Measurements from ENCODE around the gene MCUB.
"Not testable (repeated sequence)": the region's sequence is repeated elsewhere in the genome, so short reads cannot be mapped to it uniquely, and the experiment has no call there.

MCUB gene, protein sequence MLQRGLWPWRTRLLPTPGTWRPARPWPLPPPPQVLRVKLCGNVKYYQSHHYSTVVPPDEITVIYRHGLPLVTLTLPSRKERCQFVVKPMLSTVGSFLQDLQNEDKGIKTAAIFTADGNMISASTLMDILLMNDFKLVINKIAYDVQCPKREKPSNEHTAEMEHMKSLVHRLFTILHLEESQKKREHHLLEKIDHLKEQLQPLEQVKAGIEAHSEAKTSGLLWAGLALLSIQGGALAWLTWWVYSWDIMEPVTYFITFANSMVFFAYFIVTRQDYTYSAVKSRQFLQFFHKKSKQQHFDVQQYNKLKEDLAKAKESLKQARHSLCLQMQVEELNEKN

DNA sequence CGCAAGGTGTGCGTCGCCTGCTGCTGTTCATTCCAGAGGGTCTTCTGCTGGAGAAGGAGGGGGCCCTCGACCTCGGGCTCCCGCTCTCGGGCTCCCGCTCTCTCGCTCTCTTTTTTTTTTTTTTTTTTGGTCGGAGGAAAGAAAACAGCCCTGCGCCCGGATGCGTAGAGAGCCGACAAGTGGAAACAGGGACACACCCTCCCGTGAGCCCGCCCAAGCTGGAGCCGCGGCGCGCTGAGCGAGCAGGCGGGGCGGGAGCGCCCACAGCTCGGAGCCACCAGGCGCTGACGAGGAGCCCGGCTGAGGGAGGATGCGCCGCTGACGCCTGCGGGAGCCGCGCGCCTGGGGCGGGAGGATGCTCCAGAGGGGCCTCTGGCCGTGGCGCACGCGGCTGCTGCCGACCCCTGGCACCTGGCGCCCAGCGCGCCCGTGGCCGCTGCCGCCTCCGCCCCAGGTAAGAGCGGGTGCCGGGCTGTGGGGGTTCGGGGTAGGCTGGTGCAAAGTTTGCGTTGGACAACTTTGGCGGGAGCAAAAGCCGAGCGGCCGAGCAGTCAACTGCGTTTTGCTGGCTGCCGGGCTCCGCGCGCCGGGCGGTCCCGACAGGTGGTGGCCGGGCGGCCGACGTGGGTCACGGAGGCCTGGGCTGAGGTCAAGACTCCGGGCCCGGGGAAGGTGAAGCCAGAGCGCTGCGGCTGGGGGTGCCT lies at the start of gene MCUB:
Gene MCUB (plus strand): TSS at position 264 of the 704 bp plus-strand sequence. CDS start 92 bp downstream, at position 356.
- peak; percentile 84 to 94 (median 92) for DNase-seq

DNA sequence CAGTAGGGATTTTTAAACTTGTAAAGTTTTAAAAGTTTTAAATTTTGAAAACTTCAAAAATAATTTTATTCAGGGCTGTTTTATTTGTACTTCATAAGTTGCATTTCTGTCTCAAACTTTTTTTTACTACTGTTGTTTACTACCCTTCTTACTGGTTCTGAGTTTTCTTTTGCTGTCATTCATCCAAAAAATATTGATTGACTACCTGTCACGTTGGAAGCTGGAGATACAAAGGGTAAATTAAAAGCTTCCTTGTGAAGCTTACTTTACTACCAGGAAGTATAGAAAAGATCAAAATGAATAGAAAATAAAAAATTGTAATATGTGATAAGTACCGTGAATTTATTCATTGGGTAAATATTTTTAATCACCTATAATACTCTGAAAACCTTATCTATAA lies 49.4 kb upstream of the MCUB start:
- no peak for DNase-seq

DNA sequence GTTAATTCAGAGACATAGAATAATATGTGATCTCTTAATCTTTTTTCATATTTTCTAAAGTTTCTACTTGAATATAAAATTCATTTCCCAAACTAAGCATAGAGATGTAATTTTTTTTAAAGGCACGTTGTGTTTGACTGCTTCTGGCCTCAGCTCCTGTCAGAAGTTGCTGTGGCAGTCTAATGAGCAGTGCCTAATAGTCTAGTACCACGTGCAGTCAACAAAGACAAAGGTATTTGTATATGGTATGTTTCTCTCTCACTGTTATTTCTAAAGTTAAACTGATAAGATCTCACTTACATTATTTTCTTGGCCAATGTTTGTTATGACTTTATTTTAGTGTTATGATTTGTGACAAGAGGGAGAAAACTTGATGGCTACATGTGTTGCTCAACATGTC lies 48.6 kb upstream of the MCUB start:
- DNase-seq, result no peak

DNA sequence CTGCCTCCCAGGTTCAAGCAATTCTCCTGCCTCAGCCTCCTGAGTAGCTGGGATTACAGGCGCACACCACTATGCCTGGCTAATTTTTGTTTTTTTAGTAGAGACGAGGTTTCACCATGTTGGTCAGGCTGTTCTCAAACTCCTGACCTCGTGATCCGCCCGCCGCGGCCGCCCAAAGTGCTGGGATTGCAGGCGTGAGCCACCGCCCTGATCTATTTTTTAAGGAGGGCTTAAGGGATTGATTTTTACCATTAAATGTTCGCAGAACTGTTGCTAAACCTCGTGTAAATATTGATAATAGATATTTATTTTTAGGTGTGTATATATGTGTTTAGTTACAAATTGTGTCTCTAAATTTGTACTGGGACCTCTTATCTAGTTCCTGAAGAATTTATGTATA lies 46.7 kb upstream of the MCUB start:
- not testable (repeated sequence) for DNase-seq

DNA sequence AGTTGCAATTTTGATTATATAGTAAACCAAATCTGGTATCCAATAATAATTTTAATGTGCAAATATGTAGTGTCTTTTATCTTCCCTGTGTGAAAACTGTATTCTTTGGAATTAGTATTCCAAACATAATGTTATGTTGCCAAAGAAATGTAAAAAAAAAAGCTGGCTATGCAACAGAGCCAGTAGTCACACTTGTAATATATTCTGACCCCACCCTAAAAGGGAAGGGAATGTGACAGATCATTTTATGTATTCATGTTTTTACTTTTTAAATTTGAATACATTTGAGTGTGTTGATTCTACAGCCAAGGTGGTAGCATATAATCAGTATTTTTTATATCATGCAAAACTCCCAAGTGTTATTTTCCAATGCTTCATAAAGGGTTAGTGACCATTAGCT lies 27.9 kb upstream of the MCUB start:
- no peak for DNase-seq

DNA sequence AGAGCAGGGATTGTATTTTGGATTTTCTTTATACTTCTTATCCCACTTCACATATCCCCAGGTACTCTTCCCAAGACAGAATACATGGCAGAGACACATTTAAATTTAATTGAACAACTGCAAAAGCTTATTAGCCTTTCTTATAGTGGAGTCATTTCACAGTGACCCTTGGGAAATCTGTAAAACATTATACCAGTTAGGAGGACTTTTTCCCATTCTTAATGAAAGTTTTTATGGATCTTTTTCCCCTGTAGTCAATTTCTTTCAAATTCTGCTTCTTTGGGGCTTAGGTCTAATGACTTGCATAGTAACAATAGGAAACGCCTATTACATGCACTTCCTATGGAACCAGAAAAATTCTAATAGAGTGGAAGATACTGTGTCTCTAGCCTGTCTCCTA lies 14.6 kb upstream of the MCUB start:
- no peak for DNase-seq

DNA sequence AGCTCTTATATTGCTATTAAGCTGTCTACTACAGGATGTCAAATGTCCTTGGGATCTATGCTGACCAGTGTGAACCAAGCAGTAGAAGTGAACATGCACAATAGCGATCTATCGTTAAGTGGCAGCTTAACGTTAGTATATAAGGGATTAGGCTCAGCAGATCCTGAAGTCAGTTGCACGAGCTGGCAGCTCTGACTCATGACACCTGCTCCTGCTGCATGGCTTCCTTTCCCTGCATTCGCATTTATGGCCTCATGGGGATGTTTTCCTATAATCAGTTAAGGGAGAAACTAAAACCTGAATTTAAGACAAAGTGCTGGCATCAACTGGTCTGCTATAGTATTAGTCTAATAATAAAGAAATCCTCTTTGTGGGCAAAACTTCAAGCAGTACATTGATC lies 12.7 kb upstream of the MCUB start:
- no peak for DNase-seq

DNA sequence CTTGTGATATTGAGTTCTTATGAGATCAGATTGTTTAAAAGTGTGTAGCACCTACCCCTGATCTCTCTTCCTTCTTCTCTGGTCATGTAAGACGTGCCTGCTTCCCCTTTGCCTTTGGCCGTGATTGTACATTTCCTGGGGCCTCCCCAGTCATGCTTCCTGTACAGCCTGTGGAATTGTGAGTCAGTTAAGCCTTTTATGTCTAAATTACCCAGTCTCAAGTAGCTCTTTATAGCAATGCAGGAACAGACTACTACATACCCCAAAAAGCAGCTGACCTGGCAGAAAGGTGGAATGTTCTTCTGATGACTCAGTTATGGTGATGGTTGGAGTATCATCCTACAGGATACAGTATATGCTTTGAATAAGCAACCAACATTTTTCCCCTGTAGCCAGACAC lies 11.4 kb upstream of the MCUB start:
- DNase-seq, result no peak

DNA sequence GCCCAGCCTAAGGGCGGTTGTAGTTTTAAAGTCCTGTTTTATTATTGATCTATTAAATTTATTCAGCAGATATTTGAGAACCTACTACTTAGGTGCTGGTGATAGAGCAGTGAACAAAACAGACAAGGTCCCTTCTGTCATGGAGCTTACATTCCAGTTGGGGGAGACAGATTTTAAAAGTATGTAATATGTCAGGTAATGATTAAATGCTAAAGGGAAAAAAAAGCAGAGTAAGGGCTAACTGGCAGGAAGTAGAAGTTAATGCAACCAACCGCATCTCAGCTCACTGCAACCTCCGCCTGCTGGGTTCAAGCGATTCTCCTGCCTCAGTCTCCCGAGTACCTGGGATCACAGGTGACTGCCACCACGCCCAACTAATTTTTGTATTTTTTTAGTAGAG lies 7.8 kb upstream of the MCUB start:
- no peak for DNase-seq

DNA sequence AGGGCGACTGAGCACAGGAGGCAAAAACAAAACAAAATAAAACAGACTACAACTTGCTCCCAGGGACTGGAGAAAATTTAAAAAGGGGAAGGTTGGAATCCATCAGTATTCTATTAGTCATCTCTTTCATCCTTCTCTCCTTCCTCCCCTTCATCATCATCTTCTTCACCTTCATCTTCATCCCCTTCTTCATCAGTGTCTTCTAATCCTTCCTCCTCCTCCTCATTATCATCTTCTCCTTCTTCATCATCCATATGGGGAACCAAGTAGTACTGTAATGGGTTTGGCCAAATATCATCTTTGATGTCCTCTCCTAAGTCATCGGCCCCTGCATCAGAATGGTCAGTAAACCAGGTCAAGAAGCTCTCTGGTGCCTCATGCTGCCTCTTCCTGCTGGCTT lies 6.9 kb upstream of the MCUB start:
- no peak for DNase-seq

DNA sequence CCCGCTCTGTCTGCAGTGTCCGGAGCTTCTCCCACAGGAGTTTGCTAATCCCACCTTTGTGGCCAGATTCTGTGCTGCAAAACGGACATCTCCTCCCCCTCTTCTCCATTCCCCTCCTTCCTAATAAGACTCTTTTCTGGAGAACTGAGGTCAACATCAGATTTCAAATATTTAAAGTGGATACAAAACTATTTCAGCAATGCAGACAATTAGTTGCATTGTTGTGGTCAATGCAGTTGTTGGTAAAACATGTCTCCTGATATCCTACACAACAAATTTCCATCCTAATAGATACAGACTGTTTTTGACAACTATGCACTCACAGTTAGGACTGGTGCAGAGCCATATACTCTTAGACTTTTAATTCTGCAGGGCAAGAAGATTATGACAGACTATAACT lies 5.1 kb upstream of the MCUB start:
- no peak for DNase-seq

DNA sequence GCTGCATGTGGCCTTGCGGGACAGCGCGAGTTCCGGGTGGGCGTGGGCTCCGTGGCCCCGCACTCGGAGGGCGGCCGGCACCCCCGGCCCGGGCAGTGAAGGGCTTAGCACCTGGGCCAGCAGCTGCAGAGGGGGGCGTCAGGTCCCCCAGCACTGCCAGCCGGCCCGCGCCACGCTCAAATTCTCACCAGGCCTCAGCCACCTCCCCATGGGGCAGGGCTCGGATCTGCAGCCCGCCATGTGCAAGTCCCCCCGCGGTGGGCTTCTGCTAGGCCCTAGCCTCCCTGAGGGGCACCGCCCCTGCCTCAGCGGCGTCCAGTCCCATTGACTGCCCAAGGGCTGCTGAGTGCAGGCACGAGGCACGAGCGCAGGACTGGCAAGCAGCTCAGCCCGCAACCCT lies 2.6 kb upstream of the MCUB start:
- no peak for DNase-seq

DNA sequence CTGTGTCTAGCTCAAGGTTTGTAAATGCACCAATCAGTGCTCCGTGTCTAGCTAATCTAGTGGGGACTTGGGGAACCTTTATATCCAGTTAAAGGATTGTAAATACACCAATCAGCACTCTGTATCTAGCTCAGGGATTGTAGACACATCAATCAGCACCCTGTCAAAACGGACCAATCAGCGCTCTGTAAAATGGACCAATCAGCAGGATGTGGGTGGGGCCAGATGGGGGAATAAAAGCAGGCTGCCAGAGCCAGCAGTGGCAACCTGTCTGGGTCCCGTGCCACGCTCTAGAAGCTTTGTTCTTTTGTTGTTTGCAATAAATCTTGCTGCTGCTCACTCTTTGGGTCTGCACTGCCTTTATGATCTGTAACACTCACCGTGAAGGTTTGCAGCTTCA lies 2.0 kb upstream of the MCUB start:
- peak in 4 of 6 experiments; percentile 3 to 12 (median 6) for DNase-seq

DNA sequence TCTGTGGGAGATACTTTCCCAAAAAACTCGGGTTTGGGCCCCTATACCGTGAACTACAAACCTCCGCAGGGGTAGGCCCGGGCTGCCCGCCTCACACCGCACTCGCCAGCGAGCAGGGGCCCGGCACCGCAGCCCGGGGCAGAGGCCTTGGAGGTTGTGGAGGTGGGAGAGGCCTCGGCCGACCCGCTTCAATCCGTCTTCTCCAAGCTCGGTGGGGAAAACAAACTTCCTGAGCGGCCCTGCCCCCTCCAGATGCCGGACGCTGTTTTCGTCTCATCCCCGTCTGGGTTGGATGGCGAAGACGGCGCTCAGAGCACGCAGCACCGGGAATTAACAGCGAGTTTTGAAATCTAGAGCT lies 442 bp upstream of the MCUB start:
- DNase-seq, result peak in 3 of 6 experiments; percentile 46 to 78 (median 60)

DNA sequence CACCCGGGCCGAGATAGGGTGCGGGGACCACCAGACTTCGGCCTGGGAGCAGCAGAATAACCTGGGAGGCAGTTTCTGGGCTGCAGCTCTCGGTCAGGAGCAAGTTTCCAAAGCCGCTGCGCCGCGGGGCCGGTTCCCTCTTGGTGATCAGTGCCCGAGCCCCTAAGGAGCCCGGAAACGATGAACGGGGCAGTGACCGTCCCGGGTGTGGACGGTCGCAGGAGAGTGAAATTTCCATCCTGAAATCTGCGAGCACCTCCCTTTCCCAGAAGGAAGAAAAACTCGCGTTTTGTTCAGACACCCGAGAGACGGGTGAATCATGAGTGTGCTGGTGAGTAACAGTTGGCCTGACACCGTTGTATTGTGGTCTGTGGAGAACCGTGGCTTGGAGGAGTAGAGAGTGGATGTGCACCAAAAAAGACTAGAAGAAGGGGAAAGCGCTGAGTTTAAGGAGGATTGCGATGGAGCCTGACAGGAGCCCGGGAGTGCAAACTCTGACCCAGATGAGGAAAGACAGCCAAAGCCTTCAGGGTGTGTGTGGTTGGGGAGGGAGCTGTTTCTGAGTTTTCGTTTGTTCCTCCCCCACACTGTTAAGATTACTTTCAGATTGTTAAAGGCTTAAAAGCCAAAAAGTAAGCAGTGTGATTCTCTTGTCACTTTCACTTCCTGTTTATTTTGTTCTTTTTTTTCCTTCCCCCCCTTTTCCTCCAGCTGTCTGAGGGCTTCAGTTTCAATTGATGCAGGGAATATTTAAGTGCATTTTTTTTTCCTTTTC lies 828 bp downstream of the MCUB start:
- DNase-seq, result peak; percentile 47 to 81 (median 72)

DNA sequence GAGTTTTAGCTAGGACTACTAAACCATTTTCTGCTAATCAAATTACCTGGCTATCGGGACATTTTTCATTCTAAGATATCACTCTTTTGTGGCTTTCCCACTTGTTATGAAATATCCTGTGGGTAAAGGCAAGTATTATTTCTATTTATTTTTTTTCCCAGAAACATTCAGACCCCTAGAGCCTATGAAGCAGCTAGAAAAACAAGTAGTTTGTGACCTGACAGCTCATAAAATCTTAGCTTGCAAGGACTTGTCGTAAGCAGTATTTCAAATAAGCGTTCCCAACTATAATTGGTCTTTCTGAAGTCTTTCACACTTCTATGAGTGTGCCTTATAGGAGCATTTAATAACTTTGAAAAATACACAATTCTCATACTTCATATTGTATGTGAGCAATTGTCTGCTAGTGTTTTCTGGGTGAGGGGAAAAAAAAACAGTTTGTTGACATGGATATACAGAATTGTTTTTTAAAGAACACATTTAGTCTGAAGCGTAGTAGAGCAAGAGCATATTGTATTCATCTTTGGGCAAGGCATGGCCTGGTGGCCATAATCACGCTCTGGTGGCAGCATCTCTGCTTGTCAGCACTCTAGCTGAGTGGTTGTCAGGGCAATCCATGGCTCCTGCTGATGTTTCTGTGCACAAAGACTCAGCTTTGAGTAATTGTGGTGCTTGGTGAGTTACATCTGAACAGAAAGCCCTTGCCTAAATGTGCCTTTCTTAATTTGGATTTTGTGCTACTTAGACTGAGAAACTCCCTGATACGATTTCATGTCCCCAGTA lies 2.6 kb downstream of the MCUB start:
- DNase-seq, result no peak

DNA sequence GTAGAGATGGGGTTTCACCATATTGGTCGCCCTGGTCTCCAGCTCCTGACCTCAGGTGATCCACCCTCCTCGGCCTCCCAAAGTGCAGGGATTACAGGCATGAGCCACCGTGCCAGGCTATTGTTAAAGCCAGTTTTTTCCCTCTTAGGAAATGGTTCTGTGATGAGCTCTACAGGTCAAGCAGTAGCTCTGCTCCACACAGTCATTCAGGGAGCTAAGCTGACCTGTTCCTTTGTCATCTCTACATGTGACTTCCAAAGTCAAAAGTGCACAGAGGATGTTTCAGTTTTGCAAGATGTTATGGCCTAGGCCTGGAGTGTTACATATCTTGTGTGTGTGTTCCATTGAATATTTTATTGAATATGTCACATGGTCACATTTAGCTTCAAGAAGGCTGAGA lies 11.4 kb downstream of the MCUB start:
- DNase-seq, result no peak

DNA sequence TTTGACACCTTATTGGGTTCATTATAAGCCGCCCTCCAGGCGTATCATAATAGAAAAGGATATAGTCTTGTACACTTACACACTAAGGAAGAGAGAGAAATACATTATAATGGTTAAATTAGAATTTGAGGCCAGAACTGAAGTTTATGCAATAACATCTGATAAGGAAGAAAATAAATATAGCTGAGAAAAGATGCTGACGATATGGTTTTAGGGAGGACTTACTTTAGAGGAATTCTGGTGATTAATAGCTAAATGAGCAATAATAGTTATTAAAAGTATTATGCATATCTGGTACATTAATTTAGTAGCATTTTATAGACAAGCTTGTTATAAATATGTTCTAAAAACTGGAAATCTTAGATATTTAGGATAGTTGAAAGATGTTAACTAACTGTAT lies 12.1 kb downstream of the MCUB start:
- no peak for DNase-seq

DNA sequence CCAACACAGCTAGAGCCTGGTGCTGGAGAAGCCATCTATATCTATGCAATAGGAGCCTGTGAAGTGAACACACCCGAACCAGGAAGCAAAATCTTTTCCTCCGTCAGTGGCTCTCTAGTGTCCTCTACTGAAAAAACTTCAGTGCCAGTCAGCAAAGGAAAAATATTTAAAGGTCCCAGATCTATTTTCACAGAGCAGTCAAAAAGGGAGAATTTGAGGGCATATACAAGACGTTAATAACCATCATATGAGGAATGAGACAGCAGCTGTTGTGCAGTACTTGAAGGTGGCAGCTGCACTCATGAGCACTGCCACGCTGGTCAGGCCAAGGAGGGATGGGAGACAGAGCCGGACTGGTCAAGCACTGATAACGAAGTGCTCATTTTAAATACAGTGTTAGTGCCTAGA lies 14.4 kb downstream of the MCUB start:
- peak in 5 of 6 experiments; percentile 4 to 54 (median 7) for DNase-seq

DNA sequence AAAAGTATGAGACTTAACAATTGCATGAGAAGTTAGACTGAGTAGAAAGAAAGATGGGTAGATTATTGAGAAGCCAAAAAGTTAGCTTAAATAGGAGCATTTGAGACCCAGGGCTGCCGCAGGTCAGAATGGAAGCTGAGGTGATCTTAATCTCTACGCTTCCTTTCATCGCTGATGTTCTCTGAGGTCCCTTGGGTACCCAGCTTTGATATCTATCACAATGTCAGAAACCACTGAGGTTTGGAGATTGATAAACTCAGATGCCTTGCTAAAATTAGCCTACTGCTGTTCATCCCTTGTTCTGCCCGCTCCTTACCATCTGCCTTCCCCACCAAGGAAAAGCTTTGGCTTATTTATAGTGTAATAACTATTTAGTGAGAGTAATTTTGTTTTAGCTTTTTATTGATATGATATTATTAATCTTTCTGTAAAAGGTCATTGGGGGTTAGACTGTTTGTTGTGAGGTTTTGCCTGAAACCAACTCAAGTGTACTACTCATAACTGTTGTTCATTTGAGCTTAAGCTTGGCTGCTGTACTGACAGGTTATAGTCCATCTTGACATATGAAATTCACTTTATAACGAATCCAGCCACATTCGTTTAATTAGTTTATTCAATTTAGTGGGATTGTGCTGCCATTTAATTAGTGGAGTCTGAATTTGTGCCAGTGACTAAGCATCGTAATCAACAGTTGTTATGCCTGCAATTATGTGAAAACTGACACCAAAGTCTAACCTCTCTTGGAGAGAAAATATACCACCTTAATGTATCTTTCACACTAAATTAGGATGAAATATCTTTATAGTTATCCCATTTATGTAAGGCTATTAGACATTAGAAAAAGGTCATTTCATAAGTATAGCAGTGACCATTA lies 15.1 kb downstream of the MCUB start:
- no peak for DNase-seq

DNA sequence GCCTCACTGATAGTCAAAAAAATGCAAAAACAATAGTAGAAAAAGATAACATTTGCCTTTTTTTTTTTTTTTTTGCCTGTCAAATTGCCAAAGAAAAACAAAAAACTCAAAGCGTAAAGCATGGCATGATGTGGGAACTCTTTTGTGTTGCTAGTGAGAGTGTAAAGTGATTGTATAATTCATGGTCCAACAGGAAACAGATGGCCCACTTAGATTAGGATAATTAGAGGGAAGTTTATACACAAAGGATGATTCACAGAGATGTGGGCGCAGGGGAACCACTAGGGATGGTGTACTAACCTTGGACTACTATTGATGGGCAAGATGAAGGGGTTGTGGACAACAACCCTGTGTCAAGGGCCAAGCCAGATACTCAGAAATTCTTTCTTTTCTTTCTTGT lies 16.4 kb downstream of the MCUB start:
- no peak for DNase-seq

DNA sequence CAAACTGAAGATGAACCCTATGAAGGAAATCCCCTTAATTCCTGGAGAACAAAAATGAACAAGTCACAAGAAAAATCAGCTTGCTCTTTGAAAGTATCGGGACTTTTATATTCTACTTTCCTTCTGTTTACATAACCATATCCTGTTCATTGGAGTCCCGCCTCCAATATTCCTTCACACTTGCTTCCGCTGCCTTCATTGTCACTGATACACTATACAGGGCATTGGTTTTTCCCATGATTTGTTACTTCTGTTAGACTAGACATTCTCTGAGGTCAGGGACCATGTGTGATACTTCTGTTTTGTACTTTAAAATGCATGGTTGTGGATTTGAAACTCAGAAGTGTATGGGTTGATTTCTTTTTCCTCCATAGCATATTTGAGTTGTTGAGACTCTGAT lies 18.8 kb downstream of the MCUB start:
- no peak for DNase-seq
